SK-N-SH (cell line): ENCODE measurements around the gene PCLAF. TPM values are rescaled to one million over a fixed set of nuclear protein-coding genes. Genes with fewer than 3 reads are reported as not detected.

Experiments used
- CTCF ChIA-PET: fragments of 300-600, 350-600 bp; formaldehyde crosslinking; extraction: SDS; loops from one replicate; lab custom pipeline; 2021; lab: Yijun Ruan, JAX
- POLR2A ChIA-PET: fragments of 350-600 bp; sonication (Branson Sonifier 250); formaldehyde crosslinking; extraction: SDS; loops from one replicate; lab custom pipeline; 2020; ENCODE audit warnings: antibody characterized with exemption, inconsistent platforms; lab: Yijun Ruan, JAX
- DNase-seq: peaks from one replicate; pipeline ENCODE4 v3.0.0; 2012
- H2AFZ ChIP-seq: fragments of 200-600 bp; sonication (generic); 2 replicates; pipeline ENCODE4 v1.8.1; 2016; ENCODE audit warnings: antibody characterized with exemption, mild to moderate bottlenecking, low read depth
- H3F3A ChIP-seq: fragments of 200-600 bp; sonication (generic); replicated peaks from 2 replicates; pipeline ENCODE3; 2016; ENCODE audit warnings: antibody characterized with exemption, mild to moderate bottlenecking; ENCODE audit not compliant: insufficient read depth
- H3K27ac ChIP-seq, 2 experiments: fragments of 200-500 bp in 1 of 2; fragments of 200-600 bp in 1 of 2; sonication (Bioruptor generic) in 1 of 2; sonication (generic), shearing (Covaris generic) in 1 of 2; 2 replicates each; pipeline versions ENCODE4 v1.5.1 to v1.6.1; 2014 to 2016; ENCODE audit warnings: low read depth in 2 of 2, inconsistent platforms in 1 of 2, low read length in 1 of 2, mild to moderate bottlenecking in 1 of 2, mixed read lengths in 1 of 2
- H3K27me3 ChIP-seq: fragments of 200-600 bp; sonication (generic), shearing (Covaris generic); 2 replicates; pipeline ENCODE4 v1.6.1; 2016; ENCODE audit warnings: mixed run types; ENCODE audit not compliant: insufficient read depth
- H3K36me3 ChIP-seq, 2 experiments: fragments of 200-500 bp in 1 of 2; fragments of 200-600 bp in 1 of 2; sonication (Bioruptor generic) in 1 of 2; sonication (generic) in 1 of 2; replicated peaks in 1 of 2; 2 replicates each; pipeline versions ENCODE3 to v1.5.1; 2014 to 2016; ENCODE audit warnings: low read length in 1 of 2, mild to moderate bottlenecking in 1 of 2; ENCODE audit not compliant: insufficient read depth in 2 of 2, control insufficient read depth in 1 of 2
- H3K4me1 ChIP-seq, 2 experiments: fragments of 200-500 bp in 1 of 2; fragments of 200-600 bp in 1 of 2; sonication (Bioruptor generic) in 1 of 2; sonication (generic), shearing (Covaris generic) in 1 of 2; 2 replicates each; pipeline versions ENCODE4 v1.5.1 to v1.6.1; 2014 to 2016; ENCODE audit warnings: low read depth in 1 of 2, low read length in 1 of 2, mixed run types in 1 of 2; ENCODE audit not compliant: insufficient read depth in 2 of 2, control insufficient read depth in 1 of 2
- H3K4me2 ChIP-seq: fragments of 200-600 bp; sonication (generic), shearing (Covaris generic); 2 replicates; pipeline ENCODE4 v1.6.1; 2017; ENCODE audit warnings: mixed run types
- H3K4me3 ChIP-seq, 2 experiments: fragments of 200-500 bp in 1 of 2; fragments of 200-600 bp in 1 of 2; sonication (Bioruptor generic) in 1 of 2; sonication (generic), shearing (Covaris generic) in 1 of 2; 2 replicates each; pipeline versions ENCODE4 v1.5.1 to v1.8.1; 2014 to 2016; ENCODE audit warnings: low read depth in 2 of 2, inconsistent platforms in 1 of 2, low read length in 1 of 2, mild to moderate bottlenecking in 1 of 2, mixed read lengths in 1 of 2, moderate library complexity in 1 of 2
- H3K79me2 ChIP-seq: fragments of 200-600 bp; sonication (generic); 2 replicates; pipeline ENCODE4 v1.8.1; 2017; ENCODE audit warnings: mild to moderate bottlenecking; ENCODE audit not compliant: insufficient read depth
- H3K9ac ChIP-seq: fragments of 200-600 bp; sonication (generic); 2 replicates; pipeline ENCODE4 v1.6.1; 2017; ENCODE audit warnings: mixed run types
- H3K9me2 ChIP-seq: fragments of 200-600 bp; sonication (generic); 2 replicates; pipeline ENCODE4 v1.6.1; 2017; ENCODE audit warnings: mixed run types
- H3K9me3 ChIP-seq: fragments of 200-600 bp; sonication (generic); 2 replicates; pipeline ENCODE4 v1.6.1; 2017; ENCODE audit warnings: mixed run types, mild to moderate bottlenecking, moderate library complexity
- H4K20me1 ChIP-seq: fragments of 200-600 bp; sonication (generic); 2 replicates; pipeline ENCODE4 v1.6.1; 2017; ENCODE audit warnings: mild to moderate bottlenecking, mixed run types; ENCODE audit not compliant: insufficient read depth
- CHD2 ChIP-seq: fragments of 150-350 bp; IDR thresholded peaks from 2 replicates; pipeline ENCODE4 v1.6.1; 2018; ENCODE audit warnings: low read length; ENCODE audit not compliant: partially characterized antibody
- CTCF ChIP-seq: fragments of 200-600 bp; sonication (generic); IDR thresholded peaks from 2 replicates; pipeline ENCODE4 v1.6.1; 2017; ENCODE audit warnings: antibody characterized with exemption, mild to moderate bottlenecking, moderate library complexity
- EP300 ChIP-seq, 2 experiments: IDR thresholded peaks; 2 replicates each; pipeline versions ENCODE4 v1.4.0 to v1.6.1; 2012; ENCODE audit warnings: borderline replicate concordance in 1 of 2, low read depth in 1 of 2, low read length in 1 of 2
- EZH2phosphoT487 ChIP-seq: fragments of 200-600 bp; sonication (generic); IDR thresholded peaks from 2 replicates; pipeline ENCODE4 v1.6.1; 2017; ENCODE audit warnings: low read depth, mixed run types, mild to moderate bottlenecking, antibody characterized with exemption, moderate library complexity, borderline replicate concordance
- FOXJ3 ChIP-seq: sonication (generic); formaldehyde crosslinking; IDR thresholded peaks from 2 replicates; pipeline ENCODE4 v1.5.1; 2020; ENCODE audit warnings: mild to moderate bottlenecking, missing genetic modification reagents
- JUND ChIP-seq: IDR thresholded peaks from 2 replicates; pipeline ENCODE4 v1.4.0; 2012
- NFIC ChIP-seq: IDR thresholded peaks from 2 replicates; pipeline ENCODE4 v1.4.0; 2012; ENCODE audit warnings: borderline replicate concordance
- RAD21 ChIP-seq: IDR thresholded peaks from 2 replicates; pipeline ENCODE4 v1.6.1; 2012; ENCODE audit warnings: mild to moderate bottlenecking, low read length
- SIN3A ChIP-seq: IDR thresholded peaks from 2 replicates; pipeline ENCODE4 v1.6.1; 2012; ENCODE audit warnings: low read depth, mild to moderate bottlenecking, low read length, moderate library complexity, borderline replicate concordance
- TAF1 ChIP-seq: IDR thresholded peaks from 2 replicates; pipeline ENCODE4 v1.6.1; 2012; ENCODE audit warnings: low read depth, mild to moderate bottlenecking, low read length, moderate library complexity, borderline replicate concordance
- TCF12 ChIP-seq: IDR thresholded peaks from 2 replicates; pipeline ENCODE4 v1.4.0; 2012
- TEAD4 ChIP-seq: IDR thresholded peaks from 2 replicates; pipeline ENCODE4 v1.4.0; 2012; ENCODE audit warnings: mild to moderate bottlenecking, borderline replicate concordance; ENCODE audit not compliant: insufficient read depth
- YY1 ChIP-seq: IDR thresholded peaks from 2 replicates; pipeline ENCODE4 v1.4.0; 2012; ENCODE audit warnings: low read depth, mild to moderate bottlenecking
- WGBS: methylation state at CpG from one replicate; pipeline ENCODE4 v1.1.6; 2017; ENCODE audit warnings: low lambda C conversion rate; 5-methylcytosine and 5-hydroxymethylcytosine counted together
- polyA plus RNA-seq, 3 experiments: library from polyadenylated mRNA; depleted of rRNA; stranded (reverse); fragments of >200 nt; gene quantifications; 2 replicates each; pipeline ENCODE4 v1.2.3, GENCODE V29; 2012
- TF ChIP-seq, protein P1 (sequence below): fragments of 150-350 bp; IDR thresholded peaks from 2 replicates; pipeline ENCODE4 v1.6.1; 2016; ENCODE audit warnings: mild to moderate bottlenecking, low read depth, low read length
- TF ChIP-seq, protein P2 (sequence below): IDR thresholded peaks from 2 replicates; pipeline ENCODE4 v1.4.0; 2012; ENCODE audit warnings: low read depth
- TF ChIP-seq, protein P3 (sequence below): IDR thresholded peaks from 2 replicates; pipeline ENCODE4 v1.4.0; 2012; ENCODE audit warnings: low read depth, borderline replicate concordance
- TF ChIP-seq, protein P4 (sequence below): IDR thresholded peaks from 2 replicates; pipeline ENCODE4 v1.6.1; 2012; ENCODE audit warnings: mild to moderate bottlenecking, low read depth, low read length, moderate library complexity
- TF ChIP-seq, protein P5 (sequence below): IDR thresholded peaks from 2 replicates; pipeline ENCODE4; 2012

PCLAF gene
- polyA plus RNA-seq, 1 of the 3 experiments (the other 2 are of a cell fraction), result 35.0 TPM

- TF ChIP-seq FOXJ3 (CRISPR knock-in tag), result no peak
- TF ChIP-seq JUND, result no peak
- no peak for TF ChIP-seq TEAD4
- no peak for TF ChIP-seq TCF12
- TF ChIP-seq NFIC, result no peak
- no peak for TF ChIP-seq SIN3A
- no peak for TF ChIP-seq YY1
- no peak for TF ChIP-seq EZH2phosphoT487
- TF ChIP-seq, all 33 proteins: peak for 0
Measured at GRCh38 chr15:64324165-64324877, 56.9 kb downstream of the PCLAF start (continued).

- Histone ChIP-seq H4K20me1 (peaks cover 31% of the 10 kb centered on the region), H3K4me2 (no peak overlapping the region), H3F3A (peaks cover 7% of the 10 kb centered on the region), H2AFZ (no peak overlapping the region), H3K36me3 (peaks cover 0 to 6% of the 10 kb centered on the region in 2 experiments), H3K79me2 (peaks cover 97% of the 10 kb centered on the region), H3K4me3 (no peak overlapping the region), H3K9me2 (no peaks in the 10 kb centered on the region), H3K9ac (no peak overlapping the region), H3K9me3 (no peaks in the 10 kb centered on the region), H3K27me3 (no peaks in the 10 kb centered on the region), H3K4me1 (peaks cover 0 to 2% of the 10 kb centered on the region in 2 experiments; a peak in 1 of 4 replicates), H3K27ac (peak overlapping the region in 1 of 2 experiments; percentile 10; a peak in 1 of 4 replicates)
- DNase-seq, result no peak
- CTCF ChIA-PET, result no interaction called here
- 78% methylated on average over 4 of the region's 4 CpGs for WGBS
- POLR2A ChIA-PET, result no interaction called here
- TF ChIP-seq EP300 (IDR thresholded peaks at IDR 0.05; ENCODE audit: borderline replicate concordance in 1 of 2, low read depth in 1 of 2, low read length in 1 of 2) (no peak), FOXJ3 (CRISPR knock-in tag) (no peak), RAD21 (no peak), CTCF (no peak), TEAD4 (no peak), TAF1 (no peak), YY1 (no peak), CHD2 (no peak)
- TF ChIP-seq, protein P1, sequence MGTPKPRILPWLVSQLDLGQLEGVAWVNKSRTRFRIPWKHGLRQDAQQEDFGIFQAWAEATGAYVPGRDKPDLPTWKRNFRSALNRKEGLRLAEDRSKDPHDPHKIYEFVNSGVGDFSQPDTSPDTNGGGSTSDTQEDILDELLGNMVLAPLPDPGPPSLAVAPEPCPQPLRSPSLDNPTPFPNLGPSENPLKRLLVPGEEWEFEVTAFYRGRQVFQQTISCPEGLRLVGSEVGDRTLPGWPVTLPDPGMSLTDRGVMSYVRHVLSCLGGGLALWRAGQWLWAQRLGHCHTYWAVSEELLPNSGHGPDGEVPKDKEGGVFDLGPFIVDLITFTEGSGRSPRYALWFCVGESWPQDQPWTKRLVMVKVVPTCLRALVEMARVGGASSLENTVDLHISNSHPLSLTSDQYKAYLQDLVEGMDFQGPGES, result no peak
- TF ChIP-seq, protein P2, sequence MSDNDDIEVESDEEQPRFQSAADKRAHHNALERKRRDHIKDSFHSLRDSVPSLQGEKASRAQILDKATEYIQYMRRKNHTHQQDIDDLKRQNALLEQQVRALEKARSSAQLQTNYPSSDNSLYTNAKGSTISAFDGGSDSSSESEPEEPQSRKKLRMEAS, result no peak
- TF ChIP-seq, protein P3, sequence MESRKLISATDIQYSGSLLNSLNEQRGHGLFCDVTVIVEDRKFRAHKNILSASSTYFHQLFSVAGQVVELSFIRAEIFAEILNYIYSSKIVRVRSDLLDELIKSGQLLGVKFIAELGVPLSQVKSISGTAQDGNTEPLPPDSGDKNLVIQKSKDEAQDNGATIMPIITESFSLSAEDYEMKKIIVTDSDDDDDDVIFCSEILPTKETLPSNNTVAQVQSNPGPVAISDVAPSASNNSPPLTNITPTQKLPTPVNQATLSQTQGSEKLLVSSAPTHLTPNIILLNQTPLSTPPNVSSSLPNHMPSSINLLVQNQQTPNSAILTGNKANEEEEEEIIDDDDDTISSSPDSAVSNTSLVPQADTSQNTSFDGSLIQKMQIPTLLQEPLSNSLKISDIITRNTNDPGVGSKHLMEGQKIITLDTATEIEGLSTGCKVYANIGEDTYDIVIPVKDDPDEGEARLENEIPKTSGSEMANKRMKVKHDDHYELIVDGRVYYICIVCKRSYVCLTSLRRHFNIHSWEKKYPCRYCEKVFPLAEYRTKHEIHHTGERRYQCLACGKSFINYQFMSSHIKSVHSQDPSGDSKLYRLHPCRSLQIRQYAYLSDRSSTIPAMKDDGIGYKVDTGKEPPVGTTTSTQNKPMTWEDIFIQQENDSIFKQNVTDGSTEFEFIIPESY, result no peak
- TF ChIP-seq, protein P4, sequence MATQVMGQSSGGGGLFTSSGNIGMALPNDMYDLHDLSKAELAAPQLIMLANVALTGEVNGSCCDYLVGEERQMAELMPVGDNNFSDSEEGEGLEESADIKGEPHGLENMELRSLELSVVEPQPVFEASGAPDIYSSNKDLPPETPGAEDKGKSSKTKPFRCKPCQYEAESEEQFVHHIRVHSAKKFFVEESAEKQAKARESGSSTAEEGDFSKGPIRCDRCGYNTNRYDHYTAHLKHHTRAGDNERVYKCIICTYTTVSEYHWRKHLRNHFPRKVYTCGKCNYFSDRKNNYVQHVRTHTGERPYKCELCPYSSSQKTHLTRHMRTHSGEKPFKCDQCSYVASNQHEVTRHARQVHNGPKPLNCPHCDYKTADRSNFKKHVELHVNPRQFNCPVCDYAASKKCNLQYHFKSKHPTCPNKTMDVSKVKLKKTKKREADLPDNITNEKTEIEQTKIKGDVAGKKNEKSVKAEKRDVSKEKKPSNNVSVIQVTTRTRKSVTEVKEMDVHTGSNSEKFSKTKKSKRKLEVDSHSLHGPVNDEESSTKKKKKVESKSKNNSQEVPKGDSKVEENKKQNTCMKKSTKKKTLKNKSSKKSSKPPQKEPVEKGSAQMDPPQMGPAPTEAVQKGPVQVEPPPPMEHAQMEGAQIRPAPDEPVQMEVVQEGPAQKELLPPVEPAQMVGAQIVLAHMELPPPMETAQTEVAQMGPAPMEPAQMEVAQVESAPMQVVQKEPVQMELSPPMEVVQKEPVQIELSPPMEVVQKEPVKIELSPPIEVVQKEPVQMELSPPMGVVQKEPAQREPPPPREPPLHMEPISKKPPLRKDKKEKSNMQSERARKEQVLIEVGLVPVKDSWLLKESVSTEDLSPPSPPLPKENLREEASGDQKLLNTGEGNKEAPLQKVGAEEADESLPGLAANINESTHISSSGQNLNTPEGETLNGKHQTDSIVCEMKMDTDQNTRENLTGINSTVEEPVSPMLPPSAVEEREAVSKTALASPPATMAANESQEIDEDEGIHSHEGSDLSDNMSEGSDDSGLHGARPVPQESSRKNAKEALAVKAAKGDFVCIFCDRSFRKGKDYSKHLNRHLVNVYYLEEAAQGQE, result no peak
- TF ChIP-seq, protein P5, sequence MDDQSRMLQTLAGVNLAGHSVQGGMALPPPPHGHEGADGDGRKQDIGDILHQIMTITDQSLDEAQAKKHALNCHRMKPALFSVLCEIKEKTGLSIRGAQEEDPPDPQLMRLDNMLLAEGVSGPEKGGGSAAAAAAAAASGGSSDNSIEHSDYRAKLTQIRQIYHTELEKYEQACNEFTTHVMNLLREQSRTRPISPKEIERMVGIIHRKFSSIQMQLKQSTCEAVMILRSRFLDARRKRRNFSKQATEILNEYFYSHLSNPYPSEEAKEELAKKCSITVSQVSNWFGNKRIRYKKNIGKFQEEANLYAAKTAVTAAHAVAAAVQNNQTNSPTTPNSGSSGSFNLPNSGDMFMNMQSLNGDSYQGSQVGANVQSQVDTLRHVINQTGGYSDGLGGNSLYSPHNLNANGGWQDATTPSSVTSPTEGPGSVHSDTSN, result no peak
Measured at GRCh38 chr15:64315216-64315615, 66.0 kb downstream of the PCLAF start.
